HEK293T (cell line): Measurements from ENCODE around the gene ASPDH.

Source experiments
- ARNT ChIP-seq: fragments of 450-650 bp; IDR thresholded peaks from 2 replicates; pipeline ENCODE4 v1.6.1; 2017; ENCODE audit warnings: mild to moderate bottlenecking
- BHLHE40 ChIP-seq: fragments of 450-650 bp; IDR thresholded peaks from 2 replicates; pipeline ENCODE4 v1.6.1; 2016; ENCODE audit warnings: mild to moderate bottlenecking, moderate library complexity, borderline replicate concordance
- FOXA1 ChIP-seq: fragments of 450-650 bp; IDR thresholded peaks from 2 replicates; pipeline ENCODE4 v1.6.1; 2016; ENCODE audit warnings: mild to moderate bottlenecking
- FOXK2 ChIP-seq: fragments of 450-650 bp; IDR thresholded peaks from 2 replicates; pipeline ENCODE4 v1.6.1; 2016; ENCODE audit warnings: mild to moderate bottlenecking
- FOXM1 ChIP-seq: fragments of 450-650 bp; IDR thresholded peaks from 2 replicates; pipeline ENCODE4 v1.6.1; 2017; ENCODE audit warnings: mild to moderate bottlenecking, borderline replicate concordance
- HDGF ChIP-seq: fragments of 450-650 bp; IDR thresholded peaks from 2 replicates; pipeline ENCODE4 v1.6.1; 2017; ENCODE audit warnings: antibody characterized with exemption, borderline replicate concordance
- LEF1 ChIP-seq: fragments of 450-650 bp; IDR thresholded peaks from 2 replicates; pipeline ENCODE4 v1.6.1; 2017; ENCODE audit warnings: mild to moderate bottlenecking, borderline replicate concordance
- NFRKB ChIP-seq: fragments of 450-650 bp; IDR thresholded peaks from 2 replicates; pipeline ENCODE4 v1.6.1; 2016; ENCODE audit warnings: mild to moderate bottlenecking, moderate library complexity
- SP1 ChIP-seq: fragments of 450-650 bp; IDR thresholded peaks from 2 replicates; pipeline ENCODE4 v1.6.1; 2017
- SUZ12 ChIP-seq: fragments of 450-650 bp; IDR thresholded peaks from 2 replicates; pipeline ENCODE4 v1.6.1; 2016; ENCODE audit warnings: mild to moderate bottlenecking
- TARDBP ChIP-seq: fragments of 450-650 bp; IDR thresholded peaks from 2 replicates; pipeline ENCODE4 v1.6.1; 2016
- TF ChIP-seq, protein P1 (sequence below): fragments of 450-650 bp; IDR thresholded peaks from 2 replicates; pipeline ENCODE4 v1.6.1; 2016

DNA sequence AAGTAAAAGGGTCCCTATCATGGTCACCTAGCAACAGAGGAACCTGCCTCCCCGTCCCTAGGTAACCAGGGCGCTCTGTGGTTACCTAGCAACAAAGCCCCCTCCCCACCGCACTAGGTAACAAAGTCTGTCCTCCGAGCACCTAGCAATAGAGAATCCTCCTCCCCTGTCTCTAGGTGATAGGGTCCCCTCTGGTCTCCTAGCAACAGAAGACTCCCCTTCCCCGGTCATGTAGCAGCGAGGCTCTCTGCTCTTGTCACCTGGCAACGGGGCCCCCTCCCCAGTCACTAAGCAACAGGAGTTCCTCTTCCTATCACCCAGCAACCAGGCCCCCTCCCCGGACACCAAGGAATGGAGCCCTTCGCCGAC, 3.0 kb downstream of the ASPDH start:
- TF ChIP-seq FOXK2: no peak
- no peak for TF ChIP-seq SP1
- no peak for TF ChIP-seq NFRKB
- no peak for TF ChIP-seq BHLHE40
- TF ChIP-seq SUZ12: no peak
- TF ChIP-seq, protein P1, sequence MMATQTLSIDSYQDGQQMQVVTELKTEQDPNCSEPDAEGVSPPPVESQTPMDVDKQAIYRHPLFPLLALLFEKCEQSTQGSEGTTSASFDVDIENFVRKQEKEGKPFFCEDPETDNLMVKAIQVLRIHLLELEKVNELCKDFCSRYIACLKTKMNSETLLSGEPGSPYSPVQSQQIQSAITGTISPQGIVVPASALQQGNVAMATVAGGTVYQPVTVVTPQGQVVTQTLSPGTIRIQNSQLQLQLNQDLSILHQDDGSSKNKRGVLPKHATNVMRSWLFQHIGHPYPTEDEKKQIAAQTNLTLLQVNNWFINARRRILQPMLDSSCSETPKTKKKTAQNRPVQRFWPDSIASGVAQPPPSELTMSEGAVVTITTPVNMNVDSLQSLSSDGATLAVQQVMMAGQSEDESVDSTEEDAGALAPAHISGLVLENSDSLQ: no peak
- TF ChIP-seq TARDBP: no peak
- TF ChIP-seq FOXM1: no peak
- no peak for TF ChIP-seq HDGF
- no peak for TF ChIP-seq FOXA1
- no peak for TF ChIP-seq ARNT
- TF ChIP-seq LEF1: no peak
